ENCODE data around the gene SDCBP2. TPM values are rescaled to one million over a fixed set of nuclear protein-coding genes. Genes with fewer than 3 reads are reported as not detected.

SDCBP2 gene
- total RNA-seq, 4 donors from 2014 or later = 2.3 to 12.1 (median 6.6) TPM

- TF ChIP-seq CTCF (IDR thresholded peaks at IDR 0.05; ENCODE audit: low read depth) = no peak
Observed at GRCh38 chr20:1315804-1316203, 13.1 kb downstream of the SDCBP2 start.

GRCh38 chr20:1313236-1313964, 15.5 kb downstream of the SDCBP2 start:
- TF ChIP-seq CTCF (IDR thresholded peaks at IDR 0.05; ENCODE audit: low read depth) = no peak

- TF ChIP-seq CTCF (IDR thresholded peaks at IDR 0.05; ENCODE audit: low read depth) = no peak
Observed at GRCh38 chr20:1312904-1313235, 16.1 kb downstream of the SDCBP2 start.

- no peak for TF ChIP-seq CTCF (IDR thresholded peaks at IDR 0.05; ENCODE audit: low read depth)
Observed at GRCh38 chr20:1312308-1312707, 16.6 kb downstream of the SDCBP2 start.

GRCh38 chr20:1310506-1311190, 18.3 kb downstream of the SDCBP2 start:
- no peak for TF ChIP-seq CTCF (IDR thresholded peaks at IDR 0.05; ENCODE audit: low read depth)

GRCh38 chr20:1310071-1310470, 18.9 kb downstream of the SDCBP2 start:
- TF ChIP-seq CTCF (IDR thresholded peaks at IDR 0.05; ENCODE audit: low read depth) = no peak

GRCh38 chr20:1309439-1309847, 19.5 kb downstream of the SDCBP2 start:
- TF ChIP-seq CTCF (IDR thresholded peaks at IDR 0.05; ENCODE audit: low read depth) = no peak

Data from subcutaneous adipose tissue (tissue), 4 donors.